Measurements from ENCODE around the gene MAN1B1. TPM values are rescaled to one million over a fixed set of nuclear protein-coding genes. Genes with fewer than 3 reads are reported as not detected.

MAN1B1 gene
- total and polyA plus RNA-seq, 7 experiments from 2014 or later = 36.0 to 74.2 (median 64.7) TPM

- Mint-ChIP-seq H3K27me3 (no peaks in the 10 kb centered on the region), H3K36me3 (peaks cover 0 to 4% (median 0%) of the 10 kb centered on the region in 5 donors), H3K4me3 (no peak overlapping the region), H3K27ac (no peak overlapping the region), H3K9me3 (no peaks in the 10 kb centered on the region), H3K4me1 (peaks cover 4 to 15% (median 5%) of the 10 kb centered on the region in 7 donors)
- CTCF ChIA-PET = interaction anchor here (0.5 to 2.5 kb wide), 4 partner anchors 13 to 293 kb away, joined by 3 to 11 read pairs (median 7); partner anchors contain the start of genes MAN1B1 and UAP1L1
- intact Hi-C loops (cut with micrococcal nuclease) = loop anchor here (1.0 to 10.0 kb wide), 2 partner anchors 277 to 279 kb away; no protein-coding TSS in a partner anchor
- peaks cover 0 to 5% of the 10 kb centered on the region in 2 donors for H3K4me1 ChIP-seq (ENCODE audit: control insufficient read depth in 2 of 2, insufficient read depth in 2 of 2, low read length in 2 of 2)
- no peaks in the 10 kb centered on the region for H3K27me3 ChIP-seq (ENCODE audit: control insufficient read depth in 2 of 2, insufficient read depth in 2 of 2, low read length in 2 of 2)
- no peak overlapping the region for H3K4me3 ChIP-seq (ENCODE audit: low read length)
- peak; percentile 53 for ATAC-seq
- POLR2A ChIA-PET = interaction anchor here (0.6 to 1.3 kb wide), 3 partner anchors 22 to 176 kb away, joined by 3 read pairs; partner anchors contain the start of genes MAN1B1 and TUBB4B
- H3K9me3 ChIP-seq (ENCODE audit: control insufficient read depth in 2 of 3, low read length in 3 of 3) = no peaks in the 10 kb centered on the region
- no peaks in the 10 kb centered on the region for H3K36me3 ChIP-seq (ENCODE audit: control insufficient read depth in 2 of 3, insufficient read depth in 3 of 3, low read length in 3 of 3)
- H3K27ac ChIP-seq (ENCODE audit: low read depth, low read length) = no peak overlapping the region
- DNase-seq = peak in 4 of 9 donors; percentile 39 to 78 (median 62)
Observed at GRCh38 chr9:137064027-137064879, 22.5 kb upstream of the MAN1B1 start.

DNA sequence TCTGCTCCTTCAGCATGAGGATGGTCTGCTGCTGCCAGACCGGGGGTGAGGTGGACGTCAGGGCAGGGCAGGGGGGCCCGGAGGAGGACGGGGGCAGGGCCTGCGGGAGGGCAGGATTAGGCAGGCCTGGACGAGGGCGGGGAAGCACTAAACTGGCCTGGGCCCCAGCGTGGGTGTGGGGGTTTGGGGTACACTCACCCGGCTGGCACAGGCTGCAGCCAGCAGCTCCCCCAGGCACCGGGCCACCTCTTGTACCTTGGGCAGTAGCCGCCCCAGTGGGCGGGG, 22.0 kb upstream of the MAN1B1 start:
- ChIA-PET CTCF (interaction anchor here (1.4 to 2.5 kb wide), 2 partner anchors 18 to 22 kb away, joined by 8 to 11 read pairs; partner anchors contain the start of gene MAN1B1), POLR2A (interaction anchor here (1.3 to 8.2 kb wide), 2 partner anchors 22 to 35 kb away, joined by 3 to 70 read pairs; partner anchors contain the start of gene MAN1B1)
- Mint-ChIP-seq H3K27ac (no peak overlapping the region), H3K4me3 (no peak overlapping the region), H3K36me3 (peaks cover 0 to 4% (median 0%) of the 10 kb centered on the region in 5 donors), H3K9me3 (no peaks in the 10 kb centered on the region), H3K4me1 (peaks cover 4 to 16% (median 5%) of the 10 kb centered on the region in 7 donors), H3K27me3 (no peaks in the 10 kb centered on the region)
- peaks cover 4 to 8% of the 10 kb centered on the region in 2 donors for H3K4me1 ChIP-seq (ENCODE audit: control insufficient read depth in 2 of 2, insufficient read depth in 2 of 2, low read length in 2 of 2)
- intact Hi-C loops (cut with micrococcal nuclease) = loop anchor here (1.0 to 10.0 kb wide), 2 partner anchors 278 to 280 kb away; no protein-coding TSS in a partner anchor
- H3K4me3 ChIP-seq (ENCODE audit: low read length) = no peak overlapping the region
- no peaks in the 10 kb centered on the region for H3K9me3 ChIP-seq (ENCODE audit: control insufficient read depth in 2 of 3, low read length in 3 of 3)
- no peak overlapping the region for H3K27ac ChIP-seq (ENCODE audit: low read depth, low read length)
- no peaks in the 10 kb centered on the region for H3K36me3 ChIP-seq (ENCODE audit: control insufficient read depth in 2 of 3, insufficient read depth in 3 of 3, low read length in 3 of 3)
- H3K27me3 ChIP-seq (ENCODE audit: control insufficient read depth in 2 of 2, insufficient read depth in 2 of 2, low read length in 2 of 2) = no peaks in the 10 kb centered on the region
- DNase-seq (no peak), ATAC-seq (no peak)

DNA sequence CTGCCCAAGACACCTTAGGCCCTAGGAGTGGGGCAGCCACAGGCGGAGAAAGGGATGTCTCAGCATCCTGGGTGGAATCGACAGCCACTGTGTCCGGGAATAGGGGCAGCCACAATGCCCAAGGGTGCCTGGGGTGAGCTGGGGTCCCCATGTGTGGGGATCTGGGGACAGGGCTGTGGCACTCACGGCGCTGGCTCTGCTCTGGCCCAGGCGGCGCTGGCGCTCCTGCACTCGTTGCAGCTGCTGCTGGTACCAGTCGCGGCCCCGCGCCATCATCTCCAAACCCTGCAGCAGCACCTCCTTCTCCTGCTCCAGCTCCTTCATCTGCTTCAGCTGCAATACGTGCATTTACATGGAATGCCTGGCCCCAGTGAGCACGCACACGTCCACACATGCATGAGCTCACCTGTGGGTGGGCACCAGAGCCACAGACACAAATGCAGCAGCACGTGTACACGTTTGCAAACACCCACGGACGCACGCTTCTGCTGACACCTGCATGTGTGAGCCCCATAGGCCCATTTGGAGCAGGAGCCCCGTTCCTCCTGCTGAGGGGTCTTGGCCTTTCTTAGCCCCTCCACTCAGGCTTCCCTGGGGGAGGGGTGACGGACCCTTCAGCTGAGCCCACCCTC, 21.3 kb upstream of the MAN1B1 start:
- no peaks in the 10 kb centered on the region for H3K27me3 Mint-ChIP-seq

DNA sequence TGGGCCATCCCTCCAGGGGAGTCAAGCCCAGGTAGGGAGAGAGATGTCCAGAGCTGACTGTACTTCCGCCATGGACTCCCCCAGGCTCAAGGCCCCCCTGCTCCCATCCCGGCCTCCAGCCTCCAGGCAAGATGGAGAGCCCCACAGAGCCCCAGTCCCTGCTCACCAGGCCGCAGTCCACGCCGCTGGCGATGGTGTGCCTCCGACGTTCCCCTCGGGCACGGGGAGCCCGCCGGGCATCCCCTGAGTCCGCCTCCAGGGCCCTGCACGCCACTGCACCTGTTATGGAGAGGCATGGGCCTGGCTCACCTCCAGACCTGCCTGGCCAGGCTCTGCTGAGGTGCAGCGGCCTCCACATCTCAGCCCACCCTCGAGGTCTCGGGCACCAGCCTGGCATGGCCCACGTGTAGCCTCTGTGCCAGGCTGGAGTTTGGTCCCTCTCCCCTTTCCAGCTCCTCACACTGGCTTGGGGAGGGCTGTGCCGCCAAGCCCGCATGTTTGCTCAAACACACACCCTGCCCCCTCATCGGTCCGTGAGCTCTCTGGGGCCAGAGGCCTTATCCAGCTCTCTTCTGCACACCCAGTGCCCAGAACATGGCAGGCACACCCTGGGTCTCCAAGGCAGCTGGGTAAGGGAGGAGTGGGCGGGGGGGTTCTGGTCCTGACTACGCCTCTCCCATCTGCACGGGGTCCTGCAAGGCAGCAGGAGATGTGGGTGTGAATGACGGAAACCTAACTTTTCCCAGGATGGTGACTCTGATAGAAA, 20.5 kb upstream of the MAN1B1 start:
- CTCF ChIA-PET = interaction anchor here (1.8 to 2.0 kb wide), 3 partner anchors 20 to 276 kb away, joined by 5 to 8 read pairs (median 7); partner anchors contain the start of genes NPDC1 and TMEM141
- H3K4me3 ChIP-seq (ENCODE audit: low read length) = no peak overlapping the region
- intact Hi-C loops (cut with micrococcal nuclease) = loop anchor here in 1 of 2 donors (10.0 kb wide), 1 partner anchor 281 kb away; no protein-coding TSS in a partner anchor
- H3K27ac Mint-ChIP-seq = no peak overlapping the region
- no peaks in the 10 kb centered on the region for H3K9me3 Mint-ChIP-seq
- H3K9me3 ChIP-seq (ENCODE audit: control insufficient read depth in 2 of 3, low read length in 3 of 3) = no peaks in the 10 kb centered on the region
- no peak for DNase-seq
- H3K4me3 Mint-ChIP-seq = no peak overlapping the region
- peaks cover 9 to 25% (median 12%) of the 10 kb centered on the region in 7 donors for H3K4me1 Mint-ChIP-seq
- no peaks in the 10 kb centered on the region for H3K27me3 Mint-ChIP-seq
- H3K27ac ChIP-seq (ENCODE audit: low read depth, low read length) = no peak overlapping the region
- peaks cover 0 to 4% (median 0%) of the 10 kb centered on the region in 5 donors for H3K36me3 Mint-ChIP-seq
- POLR2A ChIA-PET = interaction anchor here (1.3 to 8.2 kb wide), 2 partner anchors 20 to 21 kb away, joined by 4 to 70 read pairs; partner anchors contain the start of genes MAN1B1 and NPDC1
- no peak for ATAC-seq
- H3K27me3 ChIP-seq (ENCODE audit: control insufficient read depth in 2 of 2, insufficient read depth in 2 of 2, low read length in 2 of 2) = no peaks in the 10 kb centered on the region
- H3K4me1 ChIP-seq (ENCODE audit: control insufficient read depth in 2 of 2, insufficient read depth in 2 of 2, low read length in 2 of 2) = peaks cover 11 to 15% of the 10 kb centered on the region in 2 donors
- no peaks in the 10 kb centered on the region for H3K36me3 ChIP-seq (ENCODE audit: control insufficient read depth in 2 of 3, insufficient read depth in 3 of 3, low read length in 3 of 3)

More for the DNA sequence above, 21.3 kb upstream of the MAN1B1 start:
- H3K36me3 ChIP-seq (ENCODE audit: control insufficient read depth in 2 of 3, insufficient read depth in 3 of 3, low read length in 3 of 3) = no peaks in the 10 kb centered on the region
- no peak overlapping the region for H3K27ac ChIP-seq (ENCODE audit: low read depth, low read length)
- Mint-ChIP-seq H3K9me3 (no peaks in the 10 kb centered on the region), H3K36me3 (peaks cover 0 to 4% (median 0%) of the 10 kb centered on the region in 5 donors), H3K27ac (no peak overlapping the region), H3K4me1 (peaks cover 4 to 17% (median 5%) of the 10 kb centered on the region in 7 donors), H3K4me3 (no peak overlapping the region)
- no peak overlapping the region for H3K4me3 ChIP-seq (ENCODE audit: low read length)
- ChIA-PET CTCF (interaction anchor here (1.9 kb wide), 1 partner anchor 19 kb away, joined by 8 read pairs; the partner anchor contains the start of gene NPDC1), POLR2A (interaction anchor here (1.3 to 8.2 kb wide), 2 partner anchors 19 to 21 kb away, joined by 4 to 70 read pairs; partner anchors contain the start of genes MAN1B1 and NPDC1)
- intact Hi-C loops (cut with micrococcal nuclease) = loop anchor here in 1 of 2 donors (10.0 kb wide), 1 partner anchor 281 kb away; no protein-coding TSS in a partner anchor
- peaks cover 5 to 8% of the 10 kb centered on the region in 2 donors for H3K4me1 ChIP-seq (ENCODE audit: control insufficient read depth in 2 of 2, insufficient read depth in 2 of 2, low read length in 2 of 2)
- H3K9me3 ChIP-seq (ENCODE audit: control insufficient read depth in 2 of 3, low read length in 3 of 3) = no peaks in the 10 kb centered on the region
- H3K27me3 ChIP-seq (ENCODE audit: control insufficient read depth in 2 of 2, insufficient read depth in 2 of 2, low read length in 2 of 2) = no peaks in the 10 kb centered on the region
- DNase-seq (no peak), ATAC-seq (no peak)

- ChIA-PET CTCF (interaction anchor here (0.6 to 2.8 kb wide), 8 partner anchors 18 to 309 kb away, joined by 3 to 15 read pairs (median 4); partner anchors contain the start of genes ABCA2, MAN1B1 and TMEM141), POLR2A (interaction anchor here (0.6 to 8.2 kb wide), 4 partner anchors 9 to 262 kb away, joined by 3 to 70 read pairs (median 8); partner anchors contain the start of genes MAN1B1 and UAP1L1)
- intact Hi-C loops (cut with micrococcal nuclease) = loop anchor here (1.0 to 10.0 kb wide), 3 partner anchors 9 to 283 kb away; partner anchors contain the start of genes NPDC1 (in 2 of the 2) and UAP1L1 (in 1 of the 2)
Observed at GRCh38 chr9:137067860-137068538, 18.8 kb upstream of the MAN1B1 start.

More at GRCh38 chr9:137067860-137068538, 18.8 kb upstream of the MAN1B1 start:
- ATAC-seq (peak; percentile 75), DNase-seq (peak; percentile 77 to 88 (median 85))
- Histone ChIP-seq H3K27ac (ENCODE audit: low read depth, low read length) (no peak overlapping the region), H3K4me3 (ENCODE audit: low read length) (no peak overlapping the region), H3K9me3 (ENCODE audit: control insufficient read depth in 2 of 3, low read length in 3 of 3) (no peaks in the 10 kb centered on the region), H3K27me3 (ENCODE audit: control insufficient read depth in 2 of 2, insufficient read depth in 2 of 2, low read length in 2 of 2) (no peaks in the 10 kb centered on the region), H3K4me1 (ENCODE audit: control insufficient read depth in 2 of 2, insufficient read depth in 2 of 2, low read length in 2 of 2) (peaks cover 11 to 15% of the 10 kb centered on the region in 2 donors), H3K36me3 (ENCODE audit: control insufficient read depth in 2 of 3, insufficient read depth in 3 of 3, low read length in 3 of 3) (no peaks in the 10 kb centered on the region)
- H3K4me1 Mint-ChIP-seq = peaks cover 11 to 33% (median 14%) of the 10 kb centered on the region in 7 donors
- no peaks in the 10 kb centered on the region for H3K27me3 Mint-ChIP-seq
- H3K27ac Mint-ChIP-seq = peak overlapping the region in 6 of 9 donors; percentile 26 to 82 (median 68)
- peak overlapping the region in 8 of 10 donors; percentile 10 to 79 (median 62) for H3K4me3 Mint-ChIP-seq
- H3K36me3 Mint-ChIP-seq = peaks cover 0 to 4% (median 0%) of the 10 kb centered on the region in 5 donors
- no peaks in the 10 kb centered on the region for H3K9me3 Mint-ChIP-seq
